Measurements from ENCODE around the gene DNAL4. TPM values are rescaled to one million over a fixed set of nuclear protein-coding genes. Genes with fewer than 3 reads are reported as not detected.
A peak's percentile ranks its signal among the peaks of the same experiment; 100 is the strongest.

Gene DNAL4
- total RNA-seq, 2 experiments from 2014 or later, result 1.9 to 2.7 TPM

GRCh38 chr22:38796262-38796957 is 2.5 kb upstream of the DNAL4 start:
- H3K4me1 Mint-ChIP-seq (ENCODE audit: low read depth), result peaks cover 51% of the 10 kb centered on the region
- ATAC-seq (ENCODE audit: poor library complexity) (no peak), DNase-seq (no peak)
- ChIA-PET POLR2A (no interaction called here), CTCF (interaction anchor here (1.2 kb wide), 1 partner anchor 28 kb away, joined by 4 read pairs; no protein-coding TSS in a partner anchor)
- no peak overlapping the region for H3K27ac Mint-ChIP-seq
- no peak overlapping the region for H3K4me3 Mint-ChIP-seq
- H3K9me3 Mint-ChIP-seq, result peaks cover 2% of the 10 kb centered on the region
- Histone ChIP-seq H3K27ac (ENCODE audit: low read depth in 1 of 2, low read length in 2 of 2) (no peak overlapping the region), H3K4me1 (ENCODE audit: insufficient read depth, low read length) (peaks cover 22% of the 10 kb centered on the region), H3K36me3 (ENCODE audit: insufficient read depth, low read length) (no peaks in the 10 kb centered on the region), H3K27me3 (ENCODE audit: control insufficient read depth in 1 of 2, insufficient read depth in 2 of 2, low read length in 2 of 2) (peaks cover under 1 to 2% of the 10 kb centered on the region in 2 experiments), H3K4me3 (ENCODE audit: low read length) (no peak overlapping the region), H3K9me3 (ENCODE audit: control insufficient read depth in 1 of 2, insufficient read depth in 1 of 2, low read length in 2 of 2) (peaks cover 0 to 7% of the 10 kb centered on the region in 2 experiments)
- peaks cover 7% of the 10 kb centered on the region for H3K36me3 Mint-ChIP-seq (ENCODE audit: low read depth)
- intact Hi-C loops (cut with DNase I, micrococcal nuclease), result no loop called here
- H3K27me3 Mint-ChIP-seq, result peaks cover 4% of the 10 kb centered on the region
- TF ChIP-seq CTCF (IDR thresholded peaks at IDR 0.05), result no peak

GRCh38 chr22:38795569-38795968 is 1.6 kb upstream of the DNAL4 start:
- H3K4me3 Mint-ChIP-seq, result peak overlapping the region; percentile 31
- DNase-seq (no peak), ATAC-seq (ENCODE audit: poor library complexity) (no peak)
- H3K9me3 Mint-ChIP-seq, result peaks cover 2% of the 10 kb centered on the region
- H3K27me3 Mint-ChIP-seq, result peaks cover 4% of the 10 kb centered on the region
- Histone ChIP-seq H3K36me3 (ENCODE audit: insufficient read depth, low read length) (peaks cover 1% of the 10 kb centered on the region), H3K27me3 (ENCODE audit: control insufficient read depth in 1 of 2, insufficient read depth in 2 of 2, low read length in 2 of 2) (peaks cover 0 to 2% of the 10 kb centered on the region in 2 experiments), H3K4me3 (ENCODE audit: low read length) (no peak overlapping the region), H3K9me3 (ENCODE audit: control insufficient read depth in 1 of 2, insufficient read depth in 1 of 2, low read length in 2 of 2) (peaks cover 0 to 7% of the 10 kb centered on the region in 2 experiments), H3K27ac (ENCODE audit: low read depth in 1 of 2, low read length in 2 of 2) (no peak overlapping the region), H3K4me1 (ENCODE audit: insufficient read depth, low read length) (peaks cover 22% of the 10 kb centered on the region)
- no peak for TF ChIP-seq CTCF (IDR thresholded peaks at IDR 0.05)
- peaks cover 50% of the 10 kb centered on the region for H3K4me1 Mint-ChIP-seq (ENCODE audit: low read depth)
- ChIA-PET CTCF (interaction anchor here (1.2 kb wide), 1 partner anchor 27 kb away, joined by 4 read pairs; no protein-coding TSS in a partner anchor), POLR2A (no interaction called here)
- intact Hi-C loops (cut with DNase I, micrococcal nuclease), result loop anchor here in 1 of 2 experiments (2.0 kb wide), 1 partner anchor 77 kb away; the partner anchor contains the start of gene CBX6
- H3K36me3 Mint-ChIP-seq (ENCODE audit: low read depth), result peaks cover 7% of the 10 kb centered on the region
- no peak overlapping the region for H3K27ac Mint-ChIP-seq

GRCh38 chr22:38793317-38793716 is 626 bp downstream of the DNAL4 start:
- intact Hi-C loops (cut with DNase I, micrococcal nuclease), result loop anchor here in 1 of 2 experiments (5.0 kb wide), 2 partner anchors 86 to 136 kb away; partner anchors contain the start of genes CBY1, FAM227A and GTPBP1
- Histone ChIP-seq H3K4me3 (ENCODE audit: low read length) (peak overlapping the region; percentile 69), H3K27ac (ENCODE audit: low read depth in 1 of 2, low read length in 2 of 2) (no peak overlapping the region), H3K9me3 (ENCODE audit: control insufficient read depth in 1 of 2, insufficient read depth in 1 of 2, low read length in 2 of 2) (no peaks in the 10 kb centered on the region), H3K36me3 (ENCODE audit: insufficient read depth, low read length) (peaks cover 9% of the 10 kb centered on the region), H3K4me1 (ENCODE audit: insufficient read depth, low read length) (peaks cover 16% of the 10 kb centered on the region), H3K27me3 (ENCODE audit: control insufficient read depth in 1 of 2, insufficient read depth in 2 of 2, low read length in 2 of 2) (peaks cover 0 to 2% of the 10 kb centered on the region in 2 experiments)
- peaks cover 40% of the 10 kb centered on the region for H3K4me1 Mint-ChIP-seq (ENCODE audit: low read depth)
- peaks cover 2% of the 10 kb centered on the region for H3K27me3 Mint-ChIP-seq
- no peak for TF ChIP-seq CTCF (IDR thresholded peaks at IDR 0.05)
- peak overlapping the region; percentile 90 for H3K27ac Mint-ChIP-seq
- ATAC-seq (ENCODE audit: poor library complexity) (no peak), DNase-seq (no peak)
- ChIA-PET CTCF (interaction anchor here (1.6 kb wide), 1 partner anchor 50 kb away, joined by 4 read pairs; the partner anchor contains the start of gene NPTXR), POLR2A (interaction anchor here (0.9 kb wide), 1 partner anchor 42 kb away, joined by 3 read pairs; no protein-coding TSS in a partner anchor)
- H3K36me3 Mint-ChIP-seq (ENCODE audit: low read depth), result peaks cover 11% of the 10 kb centered on the region
- H3K9me3 Mint-ChIP-seq, result no peaks in the 10 kb centered on the region
- peak overlapping the region; percentile 96 for H3K4me3 Mint-ChIP-seq
